Activated T-helper 1 cell treated with anti-CD3 and anti-CD28 coated beads, Interleukin-12 subunit alpha, Interleukin-12 subunit beta, Interleukin-2, Interleukin-4 antibody, amounts not matched to agents 30 ng/mL and 10 ng/mL and 1 ng/mL, durations not matched to agents 14 hours and 24 hours and 36 hours (primary cell): ENCODE data around the gene R3HCC1L. TPM values are rescaled to one million over a fixed set of nuclear protein-coding genes. Genes with fewer than 3 reads are reported as not detected.

Source experiments
- DNase-seq: peaks from one replicate; pipeline ENCODE4 v3.0.0; 2021; ENCODE audit warnings: low spot score
- H3K27ac Mint-ChIP-seq: one replicate; pipeline ENCODE4 v1.8.0; 2021; ENCODE audit warnings: mild to moderate bottlenecking, mixed read lengths
- H3K27me3 Mint-ChIP-seq: one replicate; pipeline ENCODE4 v1.8.0; 2022; ENCODE audit warnings: mild to moderate bottlenecking, moderate library complexity, mixed read lengths; ENCODE audit not compliant: insufficient read depth
- H3K36me3 Mint-ChIP-seq: one replicate; pipeline ENCODE4 v1.8.0; 2021; ENCODE audit warnings: low read depth, mixed read lengths
- H3K4me1 Mint-ChIP-seq: one replicate; pipeline ENCODE4 v1.8.0; 2021; ENCODE audit warnings: low read depth, mixed read lengths
- H3K4me3 Mint-ChIP-seq: one replicate; pipeline ENCODE4 v1.8.0; 2021; ENCODE audit warnings: mild to moderate bottlenecking, moderate library complexity, mixed read lengths
- H3K9me3 Mint-ChIP-seq: one replicate; pipeline ENCODE4 v1.8.0; 2021; ENCODE audit warnings: mixed read lengths
- intact Hi-C: fragments of 100-400 bp; cut with micrococcal nuclease; formaldehyde crosslinking; loops from one replicate; pipeline ENCODE4 v1.15.1; 2024
- total RNA-seq: library from RNA; stranded (reverse); gene quantifications from 2 replicates; pipeline ENCODE4 v1.2.3, GENCODE V29; 2022

R3HCC1L gene
- total RNA-seq, 1 donor from 2014 or later = 20.0 TPM

DNA sequence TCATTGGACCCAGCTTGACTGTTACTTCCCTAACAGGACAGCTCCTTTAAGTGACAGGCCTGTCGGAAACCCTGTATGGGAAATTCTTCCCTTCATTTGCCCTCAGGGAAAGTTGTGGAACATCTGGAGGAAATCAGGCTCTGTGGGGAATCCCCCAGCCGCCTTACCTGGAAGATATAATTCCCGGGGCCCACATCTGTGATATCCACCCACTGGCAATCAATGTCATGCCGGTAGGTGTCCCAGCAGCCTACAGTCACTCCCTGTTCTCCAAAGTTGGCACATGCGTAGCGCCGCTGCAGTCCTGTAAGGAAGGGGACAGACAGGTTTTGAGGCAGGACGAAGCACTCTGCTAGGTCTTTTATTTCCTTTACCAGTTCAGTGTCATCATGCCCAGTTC, 116.9 kb downstream of the R3HCC1L start:
- H3K9me3 Mint-ChIP-seq = no peaks in the 10 kb centered on the region
- intact Hi-C loops = no loop called here
- H3K27ac Mint-ChIP-seq = no peak overlapping the region
- no peak overlapping the region for H3K4me3 Mint-ChIP-seq
- no peak for DNase-seq
- no peaks in the 10 kb centered on the region for H3K27me3 Mint-ChIP-seq
- no peaks in the 10 kb centered on the region for H3K4me1 Mint-ChIP-seq
- peaks cover 10% of the 10 kb centered on the region for H3K36me3 Mint-ChIP-seq

DNA sequence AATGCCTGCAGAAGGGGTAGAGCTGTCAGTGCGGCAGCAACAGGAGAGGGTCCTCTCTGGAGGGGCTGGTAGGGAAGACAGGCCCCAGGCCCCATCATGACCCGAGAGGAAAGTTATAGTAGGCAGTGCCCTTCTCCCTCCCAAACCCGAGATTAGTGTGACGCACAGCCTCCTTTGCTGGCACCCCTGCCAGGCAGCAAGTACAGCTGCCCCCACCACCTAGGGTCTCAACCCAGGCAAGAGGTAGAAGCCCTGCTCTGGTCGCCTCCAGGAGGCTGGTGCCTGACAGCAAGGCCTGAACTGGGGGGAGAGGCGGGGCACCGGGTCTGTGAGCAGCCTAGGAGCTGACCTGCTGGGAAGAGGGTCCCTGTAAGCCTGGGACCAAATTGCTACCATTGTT, 118.0 kb downstream of the R3HCC1L start:
- Mint-ChIP-seq H3K27ac (no peak overlapping the region), H3K36me3 (peaks cover 2% of the 10 kb centered on the region), H3K27me3 (no peaks in the 10 kb centered on the region), H3K4me3 (no peak overlapping the region), H3K9me3 (no peaks in the 10 kb centered on the region), H3K4me1 (no peaks in the 10 kb centered on the region)
- DNase-seq = no peak
- intact Hi-C loops = no loop called here

DNA sequence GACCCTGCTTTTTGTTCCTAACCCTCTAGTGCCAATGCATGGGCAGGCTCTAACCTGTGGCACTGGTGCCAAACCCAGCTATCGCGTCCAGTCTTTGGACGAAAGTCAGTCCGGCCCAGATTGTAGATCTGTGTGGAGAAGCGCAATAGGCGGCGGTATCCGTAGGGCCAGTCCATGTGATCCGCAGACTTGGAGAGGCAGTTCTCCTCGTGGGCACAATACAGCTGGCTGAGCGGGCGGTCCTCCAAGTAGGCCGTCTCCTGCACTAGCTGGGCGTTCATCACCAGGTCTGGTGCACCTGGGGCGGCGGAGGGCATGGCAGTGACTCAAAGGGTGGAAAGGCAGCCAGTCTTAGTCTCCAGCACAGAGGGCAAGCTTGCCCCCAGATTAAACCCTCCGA, 119.0 kb downstream of the R3HCC1L start:
- Mint-ChIP-seq H3K9me3 (no peaks in the 10 kb centered on the region), H3K36me3 (peaks cover 1% of the 10 kb centered on the region), H3K27ac (no peak overlapping the region), H3K4me3 (no peak overlapping the region), H3K27me3 (no peaks in the 10 kb centered on the region), H3K4me1 (no peaks in the 10 kb centered on the region)
- intact Hi-C loops = no loop called here
- DNase-seq = no peak

DNA sequence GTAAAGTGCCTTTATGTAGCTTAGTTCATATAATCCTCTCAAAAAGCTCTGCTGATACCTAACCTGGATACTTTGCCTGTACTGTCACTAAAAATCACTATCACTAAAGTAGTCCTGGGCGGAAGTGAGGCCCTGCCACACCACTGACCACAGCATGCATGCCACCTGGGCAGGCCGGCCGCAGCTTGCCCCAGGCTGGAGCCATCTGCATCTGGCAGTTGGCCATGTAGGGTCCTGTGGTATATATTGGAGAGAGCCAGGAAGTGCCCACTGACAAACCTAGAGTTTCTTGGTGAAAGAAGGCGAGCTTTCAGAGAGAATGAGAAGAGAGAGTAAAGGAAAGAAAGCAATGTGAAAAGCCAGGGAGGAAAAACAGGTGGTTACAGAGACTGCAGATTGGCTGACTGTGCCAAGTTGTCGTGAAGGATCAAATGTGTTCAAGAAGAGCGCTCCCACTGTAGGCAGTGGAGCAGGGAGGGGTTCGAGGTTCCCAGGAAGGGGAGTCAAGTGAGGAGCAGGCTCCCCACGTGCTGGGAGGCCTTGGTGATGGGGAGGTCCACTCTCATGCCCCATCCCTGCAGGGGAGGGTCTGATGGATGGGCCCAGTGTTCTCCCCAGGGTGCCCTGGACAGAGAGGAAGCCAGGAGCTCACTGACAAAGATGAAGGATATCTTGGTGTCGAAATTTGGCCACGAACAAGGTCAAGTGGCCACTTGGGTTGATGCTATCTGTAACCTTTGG, 119.9 kb downstream of the R3HCC1L start:
- DNase-seq = no peak
- peaks cover 1% of the 10 kb centered on the region for H3K36me3 Mint-ChIP-seq
- H3K4me3 Mint-ChIP-seq = no peak overlapping the region
- no peak overlapping the region for H3K27ac Mint-ChIP-seq
- no peaks in the 10 kb centered on the region for H3K9me3 Mint-ChIP-seq
- intact Hi-C loops = no loop called here
- no peaks in the 10 kb centered on the region for H3K27me3 Mint-ChIP-seq
- no peaks in the 10 kb centered on the region for H3K4me1 Mint-ChIP-seq

DNA sequence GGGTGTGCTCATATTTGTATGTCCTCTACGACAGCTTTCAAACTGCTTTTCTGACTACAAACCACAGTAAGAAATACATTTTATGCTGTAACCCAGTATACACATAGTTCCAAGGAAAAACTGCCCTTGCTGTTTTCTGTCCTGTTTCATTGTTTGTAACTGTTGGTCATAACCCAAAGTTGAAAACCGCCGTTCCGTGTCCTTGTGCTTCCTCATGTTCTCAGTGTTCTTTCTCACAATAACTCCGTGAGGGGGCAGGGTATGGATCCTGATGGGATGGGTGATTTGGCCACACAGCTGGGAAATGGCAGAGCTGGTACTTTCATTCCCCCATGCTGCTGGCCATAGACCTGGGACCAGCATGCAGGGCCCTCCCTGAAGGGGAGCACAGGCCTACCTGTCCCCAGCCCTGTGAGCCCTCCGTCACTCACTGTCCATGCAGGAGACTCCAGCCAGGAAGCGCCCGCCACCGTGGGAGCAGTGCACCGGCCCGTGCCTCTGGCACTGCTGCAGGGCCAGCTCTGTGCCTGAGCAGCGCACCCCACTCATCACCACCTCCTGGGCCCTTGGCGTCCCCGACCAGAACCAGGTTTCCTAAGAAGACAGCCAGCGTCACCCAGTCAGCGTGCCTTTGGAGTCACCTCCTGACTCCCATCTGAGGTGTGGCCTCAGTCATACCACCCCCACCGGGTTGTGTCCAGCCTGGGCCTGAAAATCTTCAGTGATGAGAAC, 120.9 kb downstream of the R3HCC1L start:
- Mint-ChIP-seq H3K27ac (no peak overlapping the region), H3K9me3 (no peaks in the 10 kb centered on the region), H3K4me1 (no peaks in the 10 kb centered on the region), H3K4me3 (no peak overlapping the region), H3K27me3 (no peaks in the 10 kb centered on the region), H3K36me3 (no peaks in the 10 kb centered on the region)
- intact Hi-C loops = no loop called here
- no peak for DNase-seq

DNA sequence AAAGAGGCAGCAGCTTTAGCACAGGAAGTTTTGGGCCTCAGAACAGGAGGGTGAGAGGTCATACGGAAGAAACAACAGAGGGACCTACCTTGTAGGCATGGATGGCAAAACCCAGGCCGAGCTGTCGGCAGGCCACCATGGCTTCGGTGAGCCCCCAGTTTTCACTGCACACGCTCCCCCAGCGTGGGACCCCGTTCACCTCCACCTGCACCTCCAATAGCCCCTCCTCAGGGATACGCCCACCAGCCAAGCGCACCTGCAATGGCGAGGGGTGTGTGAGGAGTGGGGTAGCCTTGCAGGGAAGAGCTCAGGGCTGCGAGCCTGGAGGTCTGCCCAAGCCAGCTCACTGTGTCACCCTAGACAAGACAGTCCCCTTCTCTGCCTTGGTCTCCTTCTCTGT, 122.2 kb downstream of the R3HCC1L start:
- Mint-ChIP-seq H3K27ac (no peak overlapping the region), H3K4me1 (no peaks in the 10 kb centered on the region), H3K36me3 (no peaks in the 10 kb centered on the region), H3K4me3 (no peak overlapping the region), H3K27me3 (no peaks in the 10 kb centered on the region), H3K9me3 (no peaks in the 10 kb centered on the region)
- intact Hi-C loops = no loop called here
- no peak for DNase-seq

DNA sequence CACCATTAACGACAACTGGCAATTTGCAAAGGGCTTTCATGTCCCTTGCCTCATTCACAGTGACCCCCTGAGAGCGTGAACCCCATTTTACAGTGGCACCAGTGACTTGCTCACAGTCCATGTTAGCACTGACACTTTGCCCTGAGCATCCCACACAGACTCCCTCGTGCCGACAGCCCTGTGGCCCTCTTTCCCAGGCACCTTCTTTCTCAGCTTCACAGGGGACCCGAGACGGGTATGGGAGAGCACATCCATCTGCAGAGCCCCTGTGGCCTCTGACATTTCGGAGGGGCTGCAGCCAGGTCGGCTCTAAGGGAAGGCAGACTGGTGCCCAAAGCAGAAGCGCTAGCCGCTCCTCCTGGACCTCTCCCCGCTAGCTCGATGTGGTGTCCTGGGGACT, 122.7 kb downstream of the R3HCC1L start:
- H3K27me3 Mint-ChIP-seq = no peaks in the 10 kb centered on the region
- no peak for DNase-seq
- no peaks in the 10 kb centered on the region for H3K4me1 Mint-ChIP-seq
- intact Hi-C loops = no loop called here
- H3K36me3 Mint-ChIP-seq = no peaks in the 10 kb centered on the region
- H3K9me3 Mint-ChIP-seq = no peaks in the 10 kb centered on the region
- H3K4me3 Mint-ChIP-seq = no peak overlapping the region
- H3K27ac Mint-ChIP-seq = no peak overlapping the region

DNA sequence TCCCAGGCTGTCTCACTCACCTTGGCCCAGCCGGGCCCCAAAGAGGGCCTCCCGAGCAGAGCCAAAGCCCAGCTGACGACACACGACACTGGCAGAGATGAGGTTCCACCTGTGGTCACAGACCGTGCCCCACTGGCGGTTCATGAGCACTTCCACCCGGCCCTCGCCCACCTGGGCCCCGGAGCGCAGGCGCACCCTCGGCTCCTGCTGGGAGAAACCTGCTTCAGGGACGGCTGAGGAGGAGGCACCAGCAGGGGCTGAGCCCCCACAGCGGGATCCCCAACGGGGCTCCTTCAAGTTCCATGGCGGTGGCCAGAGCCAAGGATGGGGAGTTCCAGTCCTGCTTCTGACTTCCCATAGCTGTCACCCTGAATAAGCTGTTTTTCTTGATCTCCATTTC, 123.5 kb downstream of the R3HCC1L start:
- H3K27ac Mint-ChIP-seq = no peak overlapping the region
- no peaks in the 10 kb centered on the region for H3K4me1 Mint-ChIP-seq
- H3K9me3 Mint-ChIP-seq = no peaks in the 10 kb centered on the region
- intact Hi-C loops = no loop called here
- no peak for DNase-seq
- no peaks in the 10 kb centered on the region for H3K27me3 Mint-ChIP-seq
- no peak overlapping the region for H3K4me3 Mint-ChIP-seq
- H3K36me3 Mint-ChIP-seq = no peaks in the 10 kb centered on the region

DNA sequence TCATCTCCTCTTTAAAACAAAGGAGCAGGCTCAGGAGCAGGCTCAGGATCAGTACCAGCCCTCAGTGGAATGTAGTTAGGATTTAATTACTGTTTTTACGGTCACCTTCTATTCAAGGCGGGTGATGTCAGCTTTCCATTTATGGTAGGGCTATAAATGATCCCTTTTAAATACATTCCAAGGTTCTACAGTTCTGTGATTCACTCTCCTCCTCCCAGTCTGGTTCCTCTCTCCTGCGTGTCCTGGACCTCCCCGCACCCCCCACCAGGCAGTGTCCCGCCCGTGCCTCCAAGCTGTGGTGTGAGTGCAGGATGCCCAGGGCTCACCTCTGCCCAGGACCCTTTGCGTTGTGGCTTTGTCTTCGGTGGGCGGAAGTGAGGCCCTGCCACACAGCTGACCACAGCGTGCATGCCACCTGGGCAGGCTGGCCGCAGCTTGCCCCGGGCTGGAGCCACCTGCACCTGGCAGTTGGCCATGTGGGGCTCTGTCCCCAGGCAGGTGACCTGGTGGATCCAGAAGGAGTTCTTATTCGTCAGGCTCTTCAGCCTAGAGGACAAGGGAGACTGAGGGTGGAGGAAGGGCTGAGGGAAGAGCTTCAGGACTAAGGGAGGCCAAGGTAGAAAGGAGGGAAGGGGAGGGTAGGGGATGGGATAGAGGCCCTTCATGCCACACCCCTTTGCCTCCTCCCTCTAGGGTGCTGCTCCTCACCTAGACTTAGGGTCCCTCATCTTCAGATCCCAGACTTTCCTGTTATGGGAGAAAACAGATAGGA, 124.4 kb downstream of the R3HCC1L start:
- DNase-seq = no peak
- H3K27me3 Mint-ChIP-seq = no peaks in the 10 kb centered on the region
- H3K9me3 Mint-ChIP-seq = no peaks in the 10 kb centered on the region
- no peak overlapping the region for H3K27ac Mint-ChIP-seq
- H3K4me3 Mint-ChIP-seq = no peak overlapping the region
- H3K4me1 Mint-ChIP-seq = no peaks in the 10 kb centered on the region
- no peaks in the 10 kb centered on the region for H3K36me3 Mint-ChIP-seq
- intact Hi-C loops = no loop called here

DNA sequence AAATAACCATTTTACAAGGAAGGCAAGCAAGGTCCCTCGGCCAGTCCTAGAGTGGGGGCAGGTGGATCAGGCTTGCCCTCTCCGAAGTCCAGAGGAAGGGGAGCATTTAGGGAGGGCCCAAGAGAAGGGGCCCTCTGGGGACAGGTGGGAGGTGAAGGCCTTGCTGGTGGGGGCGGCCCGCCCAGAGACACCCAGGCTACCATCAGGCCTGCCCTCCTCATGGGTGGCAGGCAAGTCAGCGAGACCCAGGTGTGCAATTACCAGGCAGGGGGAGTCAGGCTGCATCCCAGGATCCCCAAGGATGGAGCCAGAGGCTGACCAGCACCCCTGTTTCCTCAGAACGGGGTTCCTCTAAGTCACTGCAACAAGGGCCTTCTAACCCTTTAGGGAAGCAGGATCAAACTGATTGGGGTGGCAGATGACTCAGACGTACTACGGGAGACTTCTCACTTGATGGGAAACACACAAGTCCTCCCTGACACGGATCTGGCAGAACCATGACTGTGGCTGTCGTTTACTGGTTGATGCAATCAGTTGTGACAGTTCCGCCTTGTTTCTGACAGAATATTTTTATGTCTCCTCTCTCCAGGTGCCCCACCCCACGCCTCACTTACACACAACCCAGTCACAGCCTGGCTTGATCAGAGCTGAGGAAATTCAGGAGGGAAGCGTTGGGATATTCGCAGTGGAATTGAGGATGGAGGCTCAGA, 125.3 kb downstream of the R3HCC1L start:
- Mint-ChIP-seq H3K4me1 (no peaks in the 10 kb centered on the region), H3K27ac (no peak overlapping the region), H3K4me3 (no peak overlapping the region), H3K9me3 (no peaks in the 10 kb centered on the region), H3K36me3 (no peaks in the 10 kb centered on the region), H3K27me3 (peaks cover 1% of the 10 kb centered on the region)
- DNase-seq = no peak
- intact Hi-C loops = no loop called here

DNA sequence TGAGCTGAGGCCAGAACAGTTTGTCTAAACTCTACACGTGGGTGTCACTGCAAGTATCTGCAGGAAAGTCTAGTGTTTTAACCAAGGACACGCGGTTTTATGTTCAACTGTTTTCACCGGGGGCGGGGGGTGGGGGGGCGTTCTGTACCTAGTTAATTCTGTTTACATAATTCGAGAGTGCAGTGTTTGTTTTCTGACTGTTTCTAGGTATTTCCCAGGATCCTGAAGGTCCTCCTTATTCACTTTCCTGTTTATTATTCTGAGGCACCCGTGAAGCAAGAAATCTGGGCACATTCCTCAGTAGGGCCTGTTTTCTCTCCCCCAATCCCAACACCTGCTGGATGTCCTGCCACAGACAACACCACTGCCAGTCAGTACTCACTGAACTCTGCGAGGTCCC, 125.9 kb downstream of the R3HCC1L start:
- H3K4me3 Mint-ChIP-seq = no peak overlapping the region
- DNase-seq = no peak
- peaks cover 1% of the 10 kb centered on the region for H3K27me3 Mint-ChIP-seq
- H3K27ac Mint-ChIP-seq = no peak overlapping the region
- no peaks in the 10 kb centered on the region for H3K9me3 Mint-ChIP-seq
- intact Hi-C loops = no loop called here
- no peaks in the 10 kb centered on the region for H3K4me1 Mint-ChIP-seq
- no peaks in the 10 kb centered on the region for H3K36me3 Mint-ChIP-seq

DNA sequence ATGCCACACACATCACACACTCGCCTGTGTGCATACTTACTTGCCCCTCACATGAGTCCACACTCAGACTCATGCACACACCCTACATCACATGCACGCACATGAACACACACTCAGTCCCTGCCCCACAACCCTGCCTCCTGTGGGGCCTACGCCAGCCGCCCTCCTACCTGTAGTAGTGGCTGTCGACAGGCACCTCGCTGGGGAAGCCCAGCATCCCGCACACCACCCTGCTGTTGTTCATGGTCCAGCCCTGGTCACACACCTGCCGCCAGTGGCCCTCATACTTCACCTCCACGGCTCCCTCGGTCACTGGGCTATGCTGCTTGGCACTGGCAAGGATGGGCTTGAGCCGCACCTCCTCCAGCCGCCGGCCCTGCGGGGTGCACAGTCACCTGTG, 126.3 kb downstream of the R3HCC1L start:
- intact Hi-C loops = no loop called here
- Mint-ChIP-seq H3K4me1 (no peaks in the 10 kb centered on the region), H3K36me3 (no peaks in the 10 kb centered on the region)

More for the DNA sequence above, 126.3 kb downstream of the R3HCC1L start:
- Mint-ChIP-seq H3K9me3 (no peaks in the 10 kb centered on the region), H3K27ac (no peak overlapping the region), H3K27me3 (peaks cover 1% of the 10 kb centered on the region), H3K4me3 (no peak overlapping the region)
- DNase-seq = no peak
